Body of pancreas (tissue), 4 donors: ENCODE measurements around the gene NDUFB8.

ENCODE experiments used
- POLR2A ChIP-seq, 3 donors: fragments of 450-650 bp; IDR thresholded peaks; one replicate each; pipeline ENCODE4 v1.6.1; 2016; ENCODE audit warnings: antibody characterized with exemption in 3 of 3, mild to moderate bottlenecking in 2 of 3
- TF ChIP-seq, protein P1 (sequence below), 7 experiments: fragments of 450-650 bp in 4 of 7; fragments of 200-600 bp in 3 of 7; sonication (generic) in 3 of 7; IDR thresholded peaks; one replicate each; pipeline ENCODE4 v1.5.1; 2016 to 2019; ENCODE audit warnings: antibody characterized with exemption in 7 of 7

DNA sequence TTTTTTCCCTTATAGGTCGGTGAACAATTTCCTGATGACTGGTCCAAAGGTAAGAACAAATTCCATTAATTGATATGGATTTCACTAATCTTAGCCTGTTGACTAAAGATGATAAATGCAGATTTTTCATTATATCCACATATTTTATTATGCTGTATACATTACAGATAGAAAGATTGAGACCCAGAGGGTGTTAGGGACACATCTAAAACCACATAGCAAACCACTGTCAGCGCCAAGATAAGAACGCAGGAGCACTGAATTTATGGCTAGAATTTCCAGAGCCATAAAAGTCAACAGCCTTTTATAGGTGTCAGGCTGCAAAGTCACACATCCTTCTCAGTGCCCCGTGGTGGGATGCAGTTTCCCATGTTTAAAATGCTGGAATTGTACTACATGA lies 50.6 kb downstream of the NDUFB8 start:
- TF ChIP-seq POLR2A (IDR thresholded peaks at IDR 0.05) = no peak
- TF ChIP-seq, protein P1, sequence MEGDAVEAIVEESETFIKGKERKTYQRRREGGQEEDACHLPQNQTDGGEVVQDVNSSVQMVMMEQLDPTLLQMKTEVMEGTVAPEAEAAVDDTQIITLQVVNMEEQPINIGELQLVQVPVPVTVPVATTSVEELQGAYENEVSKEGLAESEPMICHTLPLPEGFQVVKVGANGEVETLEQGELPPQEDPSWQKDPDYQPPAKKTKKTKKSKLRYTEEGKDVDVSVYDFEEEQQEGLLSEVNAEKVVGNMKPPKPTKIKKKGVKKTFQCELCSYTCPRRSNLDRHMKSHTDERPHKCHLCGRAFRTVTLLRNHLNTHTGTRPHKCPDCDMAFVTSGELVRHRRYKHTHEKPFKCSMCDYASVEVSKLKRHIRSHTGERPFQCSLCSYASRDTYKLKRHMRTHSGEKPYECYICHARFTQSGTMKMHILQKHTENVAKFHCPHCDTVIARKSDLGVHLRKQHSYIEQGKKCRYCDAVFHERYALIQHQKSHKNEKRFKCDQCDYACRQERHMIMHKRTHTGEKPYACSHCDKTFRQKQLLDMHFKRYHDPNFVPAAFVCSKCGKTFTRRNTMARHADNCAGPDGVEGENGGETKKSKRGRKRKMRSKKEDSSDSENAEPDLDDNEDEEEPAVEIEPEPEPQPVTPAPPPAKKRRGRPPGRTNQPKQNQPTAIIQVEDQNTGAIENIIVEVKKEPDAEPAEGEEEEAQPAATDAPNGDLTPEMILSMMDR (IDR thresholded peaks at IDR 0.05) = no peak
